Activated CD8-positive, alpha-beta memory T cell treated with anti-CD3 and anti-CD28 coated beads for 4 hours (primary cell): Measurements from ENCODE around the gene MRC2.
A peak's percentile ranks its signal among the peaks of the same experiment; 100 is the strongest.
"Not testable (repeated sequence)": the region's sequence is repeated elsewhere in the genome, so short reads cannot be mapped to it uniquely, and the experiment has no call there.

Experiments used
- DNase-seq, 2 donors: peaks; one replicate each; pipeline ENCODE4 v3.0.0-alpha.2; 2020; ENCODE audit warnings: low read depth in 2 of 2

The MRC2 gene

DNA sequence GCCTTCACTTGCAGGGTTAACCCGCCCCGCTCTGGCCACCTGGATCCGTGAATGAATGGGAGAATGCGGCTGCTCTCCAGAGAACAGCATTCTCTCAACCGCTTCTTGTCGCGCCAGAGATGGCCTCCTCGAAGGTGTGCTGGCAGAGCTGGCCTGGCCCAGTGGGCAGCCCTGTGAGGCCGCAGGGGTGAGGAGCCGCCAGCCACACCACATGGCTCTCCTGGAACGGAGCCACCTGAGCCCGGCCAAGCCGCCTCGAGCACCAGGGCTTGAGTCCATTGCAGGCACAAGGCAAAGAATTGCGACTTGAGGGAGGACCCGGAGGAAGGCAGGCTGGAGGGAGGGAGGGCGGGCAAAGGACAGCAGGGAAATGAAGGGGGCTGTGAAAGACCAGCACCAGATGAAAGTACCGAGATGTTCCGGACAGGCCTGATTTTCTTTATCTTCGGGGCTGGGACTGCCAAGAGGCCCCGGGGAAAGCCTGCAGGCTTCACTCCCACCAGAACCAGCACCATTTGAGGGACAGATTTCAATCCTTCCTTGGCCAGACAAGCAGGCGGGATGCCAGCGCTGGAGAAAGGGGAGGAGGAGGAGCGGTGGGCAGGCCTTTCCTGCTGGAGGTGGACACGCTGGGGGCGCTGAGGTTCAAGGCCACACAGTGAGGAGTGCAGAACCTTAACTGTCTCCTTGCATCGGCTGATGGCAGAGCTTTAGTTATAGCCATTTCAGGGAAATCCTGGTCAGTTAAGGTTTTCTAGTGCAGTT is 69.4 kb downstream of the MRC2 start:
- no peak for DNase-seq

- DNase-seq, result not testable (repeated sequence)
These were observed 71.0 kb downstream of the MRC2 start for GRCh38 chr17:62698459-62698858.

- DNase-seq, result no peak
These were observed 73.7 kb downstream of the MRC2 start for GRCh38 chr17:62700964-62701705.

DNA sequence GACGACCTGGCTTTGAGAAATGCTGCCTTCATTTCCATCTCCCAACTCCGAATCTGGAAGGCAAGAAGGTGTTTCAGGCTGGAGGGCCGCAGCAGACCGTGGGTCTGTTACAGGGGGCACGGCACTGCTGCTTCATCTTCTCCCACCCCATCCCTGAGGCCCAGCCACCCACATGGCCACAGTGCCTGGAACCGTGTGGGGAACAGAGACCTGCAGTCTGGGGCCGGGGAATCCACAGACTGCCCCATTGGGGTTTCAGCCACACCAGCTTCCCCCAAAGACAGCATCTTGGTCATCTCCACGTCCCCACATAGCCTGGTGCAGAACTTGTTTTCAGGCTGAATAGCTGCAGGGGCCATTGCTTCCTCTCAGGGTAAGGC is 74.2 kb downstream of the MRC2 start:
- DNase-seq, result no peak

- no peak for DNase-seq
These were observed 75.3 kb downstream of the MRC2 start for GRCh38 chr17:62702746-62703260.

DNA sequence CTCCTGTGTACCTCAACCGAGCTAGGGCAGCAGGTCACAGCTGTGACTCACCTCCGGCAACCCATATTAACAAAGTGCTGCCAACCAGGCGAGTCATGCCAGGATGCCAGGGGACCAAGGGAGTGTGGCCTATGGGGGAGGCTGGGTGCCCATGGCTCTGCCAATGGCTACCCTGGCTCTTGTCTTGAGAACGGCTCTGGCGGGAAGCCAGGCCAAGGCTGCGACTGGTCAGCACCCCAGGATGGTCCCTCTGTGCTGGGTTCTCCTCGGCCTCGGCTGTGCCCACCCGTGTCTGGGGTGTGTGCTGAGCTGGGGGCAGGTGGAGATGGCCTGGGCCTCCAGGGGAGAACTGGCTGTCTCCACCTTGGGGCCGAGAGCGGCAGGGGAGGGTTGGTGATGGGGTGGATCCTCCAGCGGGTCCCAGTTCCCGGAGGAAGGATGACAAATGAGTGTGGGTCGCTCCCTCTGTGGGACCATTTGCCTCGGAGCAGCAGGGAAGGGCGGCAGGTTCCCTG is 75.8 kb downstream of the MRC2 start:
- no peak for DNase-seq

- peak; percentile 46 for DNase-seq
These were observed 76.4 kb downstream of the MRC2 start for GRCh38 chr17:62703776-62704380.

GRCh38 chr17:62704381-62704971 is 77.0 kb downstream of the MRC2 start:
- no peak for DNase-seq

DNA sequence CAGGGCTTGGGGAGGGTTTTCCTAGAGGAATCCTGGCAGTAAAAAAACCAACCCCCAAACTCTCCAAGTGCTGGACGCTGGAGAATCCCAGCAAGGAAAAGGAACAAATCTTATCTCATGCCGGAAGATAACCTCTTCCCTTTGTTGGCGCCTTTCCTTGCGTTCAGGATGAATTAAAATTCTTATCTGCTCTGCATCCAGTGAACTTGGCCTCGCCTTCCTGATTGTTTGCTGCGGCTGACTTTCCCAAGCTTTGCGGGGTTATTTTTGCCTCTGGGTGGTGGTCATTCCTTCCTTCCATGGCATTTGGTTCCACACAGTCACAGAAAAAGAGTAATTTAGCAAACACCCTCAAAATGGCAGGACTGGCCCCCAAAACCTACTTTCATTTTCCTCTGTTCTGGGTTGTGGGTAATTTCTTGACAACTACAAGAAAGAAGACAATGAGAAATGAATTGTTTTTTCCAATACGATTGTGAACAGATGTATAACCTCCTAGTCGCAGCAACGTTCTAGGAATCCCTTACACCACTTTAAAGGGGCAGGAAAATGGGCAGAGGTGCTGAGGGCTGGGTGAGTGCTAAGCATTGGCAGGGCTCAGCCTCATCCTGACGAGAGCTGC is 77.8 kb downstream of the MRC2 start:
- DNase-seq, result no peak

DNA sequence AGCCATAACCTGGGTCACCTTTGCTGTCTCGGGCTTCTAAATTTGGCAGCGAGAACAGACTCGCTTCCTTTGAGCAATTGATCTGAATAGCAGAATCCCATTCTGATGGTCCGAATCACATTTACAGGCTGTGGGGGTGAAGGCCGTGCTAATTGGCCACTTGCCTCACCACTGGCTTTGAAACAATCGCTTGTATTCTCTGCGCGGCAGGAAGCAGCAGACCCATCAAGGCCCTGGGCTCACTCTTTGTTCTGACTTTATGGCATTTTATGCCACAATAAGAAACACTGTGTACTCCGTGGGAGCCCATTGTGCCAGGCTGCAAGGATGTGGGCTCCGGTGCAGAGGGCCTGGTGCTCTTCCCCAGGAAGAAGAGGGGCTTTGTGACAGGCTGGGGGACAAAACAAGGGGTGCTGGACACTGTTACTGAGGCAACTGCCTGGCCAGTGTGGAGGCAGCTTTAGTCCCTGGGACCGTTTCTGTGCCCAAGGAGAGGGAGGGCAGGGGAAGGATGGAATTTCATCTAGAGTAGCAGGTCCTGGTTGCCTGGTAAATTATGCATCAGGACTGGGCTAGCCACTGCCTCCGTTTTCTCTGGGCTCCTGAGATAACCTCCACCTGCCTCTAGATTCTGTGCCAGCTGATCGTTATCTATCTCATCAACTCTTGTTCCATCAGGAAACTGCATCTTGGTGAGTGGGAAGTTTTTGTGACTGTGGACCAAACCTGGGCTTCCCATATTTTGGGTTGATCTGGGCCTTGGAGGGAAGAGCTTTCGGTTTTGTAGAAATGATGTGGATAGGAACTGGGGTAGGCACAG is 78.5 kb downstream of the MRC2 start:
- DNase-seq, result no peak

- DNase-seq, result no peak
These were observed 79.3 kb downstream of the MRC2 start for GRCh38 chr17:62706598-62707424.

DNA sequence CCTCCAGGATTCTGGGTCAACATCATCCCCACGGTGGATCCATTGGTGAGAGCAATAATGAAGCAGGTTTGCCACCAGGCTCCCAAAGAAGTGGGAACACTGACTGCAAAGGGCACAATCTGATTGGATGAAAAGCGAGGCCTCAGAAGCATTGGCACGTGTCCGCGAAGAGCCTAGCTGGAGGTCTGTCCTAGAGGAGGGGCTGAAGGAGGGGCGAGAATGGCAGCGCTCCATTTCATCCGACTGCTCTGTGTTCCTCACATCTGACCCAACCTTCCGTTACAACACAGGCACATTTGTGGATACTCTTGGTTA is 79.9 kb downstream of the MRC2 start:
- DNase-seq, result no peak

GRCh38 chr17:62708587-62708986 is 81.1 kb downstream of the MRC2 start:
- DNase-seq, result no peak

- DNase-seq, result no peak
These were observed 84.7 kb downstream of the MRC2 start for GRCh38 chr17:62712171-62712581.

DNA sequence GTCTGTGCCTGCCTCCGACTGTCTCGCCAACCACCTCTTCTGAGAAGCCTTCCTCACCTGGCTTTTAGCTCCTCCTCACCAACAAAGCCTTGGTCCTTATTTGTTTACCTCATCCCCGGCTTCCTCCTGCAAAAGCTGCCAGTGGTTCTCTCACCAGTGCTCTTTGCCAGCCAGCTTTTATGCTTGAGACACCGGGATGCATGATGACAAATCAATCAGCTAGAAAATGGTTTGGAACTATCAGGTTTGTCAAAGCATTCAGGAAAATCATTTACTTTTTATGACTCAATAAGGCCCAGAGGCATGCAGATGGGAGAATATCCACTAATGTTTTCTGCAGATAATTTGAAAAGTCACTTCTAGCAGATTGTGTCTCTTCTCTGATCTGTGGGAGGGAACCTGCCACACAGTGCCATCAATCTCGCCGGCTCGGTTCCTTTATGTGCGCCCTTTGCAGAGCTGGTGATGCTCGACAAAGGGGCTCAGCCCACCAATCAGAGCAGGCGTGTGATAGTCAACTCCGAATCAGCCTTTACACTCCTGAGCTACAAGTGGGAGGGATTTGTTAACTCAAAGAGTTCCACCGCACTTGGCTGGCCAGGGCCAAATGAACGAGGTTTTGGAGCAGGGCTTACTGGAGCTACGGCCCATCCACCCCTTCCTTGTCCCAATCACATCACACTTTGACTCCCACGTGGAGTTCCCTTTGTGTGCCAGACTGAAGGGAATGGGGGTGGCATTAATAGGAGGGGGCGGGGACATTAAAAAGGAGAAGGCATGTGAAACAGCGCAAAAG is 85.8 kb downstream of the MRC2 start:
- no peak for DNase-seq

- DNase-seq, result no peak
These were observed 86.7 kb downstream of the MRC2 start for GRCh38 chr17:62714016-62714777.

GRCh38 chr17:62715882-62716390 is 88.5 kb downstream of the MRC2 start:
- no peak for DNase-seq
